Caco-2 (cell line): ENCODE measurements around the gene TMEM50B. TPM values are rescaled to one million over a fixed set of nuclear protein-coding genes. Genes with fewer than 3 reads are reported as not detected.

Experiments
- BruUV-seq: library from RNA; stranded (reverse); fragments of 400-500 nt; replicated peaks from 2 replicates; lab custom pipeline; 2021; lab: Mats Ljungman, UMichigan
- CTCF ChIA-PET: fragments of 300-600 bp; sonication (Branson Sonifier 250); formaldehyde crosslinking; loops from one replicate; lab custom pipeline; 2022; ENCODE audit warnings: antibody characterized with exemption; lab: Charles Lee
- POLR2A ChIA-PET: fragments of 300-600 bp; sonication (Branson Sonifier 250); formaldehyde crosslinking; loops from one replicate; lab custom pipeline; 2022; ENCODE audit warnings: antibody characterized with exemption; lab: Charles Lee
- DNase-seq, 2 experiments: peaks; one replicate each; pipeline versions ENCODE4 v3.0.0 to v3.0.0-alpha.2; 2020 to 2022
- H3K27me3 ChIP-seq: replicated peaks from 2 replicates; pipeline ENCODE4 v1.6.0; 2011; ENCODE audit warnings: low read length; ENCODE audit not compliant: control insufficient read depth, insufficient read depth
- H3K36me3 ChIP-seq: 2 replicates; pipeline ENCODE4 v1.5.1; 2011; ENCODE audit warnings: low read length; ENCODE audit not compliant: control insufficient read depth, insufficient read depth
- H3K4me1 ChIP-seq: fragments of 250-450 bp; sonication (Bioruptor Pico); 2 replicates; pipeline ENCODE4 v1.5.1; 2020; ENCODE audit warnings: mild to moderate bottlenecking
- H3K4me3 ChIP-seq: 2 replicates; pipeline ENCODE4 v1.5.1; 2011; ENCODE audit warnings: low read depth, mild to moderate bottlenecking, control low read depth, low read length
- H3K9me3 ChIP-seq: fragments of 250-450 bp; sonication (Bioruptor Pico); 2 replicates; pipeline ENCODE4 v1.5.1; 2020; ENCODE audit warnings: mild to moderate bottlenecking, moderate library complexity
- H3K27ac Mint-ChIP-seq: one replicate; pipeline ENCODE4 v1.8.0; 2022; ENCODE audit warnings: mixed read lengths; ENCODE audit not compliant: unreplicated experiment
- H3K27me3 Mint-ChIP-seq: one replicate; pipeline ENCODE4 v1.8.0; 2022; ENCODE audit warnings: mixed read lengths; ENCODE audit not compliant: insufficient read depth, unreplicated experiment
- H3K36me3 Mint-ChIP-seq: one replicate; pipeline ENCODE4 v1.8.0; 2022; ENCODE audit warnings: mild to moderate bottlenecking, mixed read lengths; ENCODE audit not compliant: insufficient read depth, unreplicated experiment
- H3K4me1 Mint-ChIP-seq: one replicate; pipeline ENCODE4 v1.8.0; 2022; ENCODE audit warnings: low read depth, mixed read lengths; ENCODE audit not compliant: unreplicated experiment
- H3K4me3 Mint-ChIP-seq: one replicate; pipeline ENCODE4 v1.8.0; 2022; ENCODE audit warnings: mild to moderate bottlenecking, moderate library complexity, mixed read lengths; ENCODE audit not compliant: unreplicated experiment
- H3K9me3 Mint-ChIP-seq: one replicate; pipeline ENCODE4 v1.8.0; 2022; ENCODE audit warnings: mixed read lengths; ENCODE audit not compliant: unreplicated experiment
- CTCF ChIP-seq, 2 experiments: fragments of 200-600 bp in 1 of 2; IDR thresholded peaks; 1 replicate in 1 of 2; 2 replicates in 1 of 2; pipeline versions ENCODE4 v1.5.1 to v1.8.0; 2011 to 2022; ENCODE audit warnings: antibody characterized with exemption in 1 of 2, control low read depth in 1 of 2, inconsistent platforms in 1 of 2, low read depth in 1 of 2, low read length in 1 of 2, mild to moderate bottlenecking in 1 of 2, moderate library complexity in 1 of 2; ENCODE audit not compliant: insufficient read depth in 1 of 2, severe bottlenecking in 1 of 2, unreplicated experiment in 1 of 2
- intact Hi-C: fragments of 100-400 bp; cut with micrococcal nuclease; formaldehyde crosslinking; loops from one replicate; pipeline ENCODE4 v1.10.0; 2022; ENCODE audit not compliant: unreplicated experiment
- total RNA-seq: library from RNA; stranded (reverse); gene quantifications from 2 replicates; pipeline ENCODE4 v1.2.3, GENCODE V29; 2022

TMEM50B gene
- total RNA-seq, 1 experiment from 2014 or later = 25.9 TPM

- Mint-ChIP-seq H3K4me3 (peak overlapping the region; percentile 80), H3K27ac (peak overlapping the region; percentile 68), H3K9me3 (no peaks in the 10 kb centered on the region), H3K36me3 (peaks cover 10% of the 10 kb centered on the region), H3K27me3 (no peaks in the 10 kb centered on the region), H3K4me1 (no peaks in the 10 kb centered on the region)
- intact Hi-C loops = no loop called here
- Histone ChIP-seq H3K36me3 (no peaks in the 10 kb centered on the region), H3K4me1 (no peaks in the 10 kb centered on the region), H3K27me3 (no peaks in the 10 kb centered on the region), H3K4me3 (peak overlapping the region; percentile 69), H3K9me3 (no peaks in the 10 kb centered on the region)
- no peak for TF ChIP-seq CTCF (IDR thresholded peaks at IDR 0.05; ENCODE audit: insufficient read depth in 1 of 2, low read depth in 1 of 2, low read length in 1 of 2, severe bottlenecking in 1 of 2, unreplicated experiment in 1 of 2)
- CTCF ChIA-PET = interaction anchor here (0.8 to 2.0 kb wide), 6 partner anchors 8 to 166 kb away, joined by 3 to 27 read pairs (median 4); partner anchors contain the start of genes IFNAR1 and TMEM50B
- POLR2A ChIA-PET = interaction anchor here (0.6 to 1.9 kb wide), 6 partner anchors 9 to 160 kb away, joined by 3 to 43 read pairs (median 4); partner anchors contain the start of gene TMEM50B
- no peak for DNase-seq
- TSS peak; percentile 75 for BruUV-seq
Measured at GRCh38 chr21:33490991-33491372, 11.2 kb upstream of the TMEM50B start.

GRCh38 chr21:33488936-33489335, 9.2 kb upstream of the TMEM50B start:
- TF ChIP-seq CTCF (IDR thresholded peaks at IDR 0.05; ENCODE audit: insufficient read depth in 1 of 2, low read depth in 1 of 2, low read length in 1 of 2, severe bottlenecking in 1 of 2, unreplicated experiment in 1 of 2) = no peak
- Histone ChIP-seq H3K36me3 (no peaks in the 10 kb centered on the region), H3K27me3 (no peaks in the 10 kb centered on the region), H3K4me3 (no peak overlapping the region), H3K9me3 (no peaks in the 10 kb centered on the region), H3K4me1 (no peaks in the 10 kb centered on the region)
- no peaks in the 10 kb centered on the region for H3K9me3 Mint-ChIP-seq
- DNase-seq = no peak
- no peaks in the 10 kb centered on the region for H3K4me1 Mint-ChIP-seq
- no peak overlapping the region for H3K4me3 Mint-ChIP-seq
- peaks cover 10% of the 10 kb centered on the region for H3K36me3 Mint-ChIP-seq
- CTCF ChIA-PET = no interaction called here
- H3K27ac Mint-ChIP-seq = no peak overlapping the region
- no peaks in the 10 kb centered on the region for H3K27me3 Mint-ChIP-seq
- intact Hi-C loops = no loop called here
- TSS peak; percentile 19 for BruUV-seq
- POLR2A ChIA-PET = no interaction called here

- peaks cover 10% of the 10 kb centered on the region for H3K36me3 Mint-ChIP-seq
- H3K27ac Mint-ChIP-seq = no peak overlapping the region
- Histone ChIP-seq H3K9me3 (no peaks in the 10 kb centered on the region), H3K4me1 (no peaks in the 10 kb centered on the region), H3K4me3 (no peak overlapping the region), H3K27me3 (no peaks in the 10 kb centered on the region), H3K36me3 (no peaks in the 10 kb centered on the region)
- TF ChIP-seq CTCF (IDR thresholded peaks at IDR 0.05; ENCODE audit: insufficient read depth in 1 of 2, low read depth in 1 of 2, low read length in 1 of 2, severe bottlenecking in 1 of 2, unreplicated experiment in 1 of 2) = no peak
- ChIA-PET POLR2A (no interaction called here), CTCF (no interaction called here)
- no TSS peak for BruUV-seq
- intact Hi-C loops = no loop called here
- H3K9me3 Mint-ChIP-seq = no peaks in the 10 kb centered on the region
- no peaks in the 10 kb centered on the region for H3K27me3 Mint-ChIP-seq
- no peak for DNase-seq
- no peak overlapping the region for H3K4me3 Mint-ChIP-seq
- no peaks in the 10 kb centered on the region for H3K4me1 Mint-ChIP-seq
Measured at GRCh38 chr21:33487996-33488395, 8.2 kb upstream of the TMEM50B start.
